ENCODE measurements around the gene TRPC3.

TRPC3 gene

DNA sequence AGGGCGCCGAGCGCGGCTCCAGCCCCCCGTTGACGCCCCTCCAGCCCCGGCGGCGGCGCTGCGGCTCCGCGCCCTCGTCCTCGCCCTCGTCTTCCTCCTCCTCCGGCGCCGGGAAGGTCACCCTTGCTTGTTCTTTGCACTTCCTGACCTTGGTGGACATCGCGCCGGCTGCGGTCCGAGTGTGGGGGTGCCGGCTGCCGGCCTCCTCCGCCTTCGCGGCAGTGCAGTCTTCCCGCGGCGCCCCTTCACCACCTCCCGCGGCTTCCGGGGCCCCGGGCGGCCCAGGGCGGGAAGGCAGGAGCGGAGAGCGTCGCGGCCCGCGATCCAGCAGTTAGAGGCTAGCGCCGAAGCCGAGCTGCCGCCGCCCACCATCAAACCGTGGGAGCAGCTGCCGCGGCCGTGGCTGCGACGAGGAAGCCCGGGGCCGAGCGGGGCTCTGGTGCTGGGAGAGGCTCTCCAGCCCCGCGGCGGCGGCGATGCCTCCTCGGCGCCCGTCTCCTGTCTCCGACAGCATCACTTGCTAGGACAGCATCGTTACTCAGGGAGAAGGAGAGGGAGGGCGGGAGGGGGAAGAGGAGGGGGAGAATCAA lies at the start of gene TRPC3:
Gene TRPC3, minus strand, starts transcription at position 540 of the 590 bp plus-strand sequence. Its CDS starts 380 bp downstream, at position 160.
- Histone ChIP-seq H3K27me3 (replicated peaks; ENCODE audit: control insufficient read depth, insufficient read depth, low read length) (no peaks in the 10 kb centered on the region; the same call in none of the 2 replicates), H3K36me3 (ENCODE audit: control insufficient read depth, insufficient read depth, low read length) (no peaks in the 10 kb centered on the region), H3K4me3 (replicated peaks; ENCODE audit: low read depth, low read length) (peak within 1 kb of the TSS; percentile 60)
- TF ChIP-seq, protein P1, sequence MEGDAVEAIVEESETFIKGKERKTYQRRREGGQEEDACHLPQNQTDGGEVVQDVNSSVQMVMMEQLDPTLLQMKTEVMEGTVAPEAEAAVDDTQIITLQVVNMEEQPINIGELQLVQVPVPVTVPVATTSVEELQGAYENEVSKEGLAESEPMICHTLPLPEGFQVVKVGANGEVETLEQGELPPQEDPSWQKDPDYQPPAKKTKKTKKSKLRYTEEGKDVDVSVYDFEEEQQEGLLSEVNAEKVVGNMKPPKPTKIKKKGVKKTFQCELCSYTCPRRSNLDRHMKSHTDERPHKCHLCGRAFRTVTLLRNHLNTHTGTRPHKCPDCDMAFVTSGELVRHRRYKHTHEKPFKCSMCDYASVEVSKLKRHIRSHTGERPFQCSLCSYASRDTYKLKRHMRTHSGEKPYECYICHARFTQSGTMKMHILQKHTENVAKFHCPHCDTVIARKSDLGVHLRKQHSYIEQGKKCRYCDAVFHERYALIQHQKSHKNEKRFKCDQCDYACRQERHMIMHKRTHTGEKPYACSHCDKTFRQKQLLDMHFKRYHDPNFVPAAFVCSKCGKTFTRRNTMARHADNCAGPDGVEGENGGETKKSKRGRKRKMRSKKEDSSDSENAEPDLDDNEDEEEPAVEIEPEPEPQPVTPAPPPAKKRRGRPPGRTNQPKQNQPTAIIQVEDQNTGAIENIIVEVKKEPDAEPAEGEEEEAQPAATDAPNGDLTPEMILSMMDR (IDR thresholded peaks at IDR 0.05; ENCODE audit: insufficient read depth, low read length, poor library complexity, severe bottlenecking): no peak
- peak; percentile 34 for DNase-seq (ENCODE audit: extremely low read depth, insufficient read length)

DNA sequence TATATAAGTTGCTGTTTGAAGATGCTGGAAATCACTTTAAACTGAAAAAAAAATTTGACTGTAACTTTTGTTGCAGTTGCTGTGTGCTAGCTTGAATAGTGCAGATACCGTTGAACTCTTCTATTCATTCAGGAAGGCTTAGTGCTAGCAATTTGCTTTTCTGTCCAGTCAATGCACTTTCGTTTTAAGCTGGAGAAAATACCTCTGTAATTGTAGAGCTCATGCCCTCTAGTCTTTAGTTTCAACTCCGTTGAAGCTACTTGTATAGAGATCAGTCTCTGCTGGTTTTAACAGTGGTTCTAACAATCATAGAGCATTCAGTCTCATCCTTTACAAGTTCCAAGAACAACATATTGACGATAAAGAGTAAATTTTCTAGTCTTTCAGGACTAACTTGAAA lies 49.0 kb upstream of the TRPC3 start:
- TF ChIP-seq, protein P1 (IDR thresholded peaks at IDR 0.05; ENCODE audit: insufficient read depth, low read length, poor library complexity, severe bottlenecking): no peak
- Histone ChIP-seq H3K27me3 (replicated peaks; ENCODE audit: control insufficient read depth, insufficient read depth, low read length) (no peaks in the 10 kb centered on the region; the same call in none of the 2 replicates), H3K36me3 (ENCODE audit: control insufficient read depth, insufficient read depth, low read length) (no peaks in the 10 kb centered on the region), H3K4me3 (replicated peaks; ENCODE audit: low read depth, low read length) (no peak overlapping the region)
- DNase-seq (ENCODE audit: extremely low read depth, insufficient read length): no peak

GRCh38 chr4:121998024-121998423 lies 46.2 kb upstream of the TRPC3 start:
- no peaks in the 10 kb centered on the region; the same call in 1 of the 2 replicates for H3K27me3 ChIP-seq (replicated peaks; ENCODE audit: control insufficient read depth, insufficient read depth, low read length)
- H3K4me3 ChIP-seq (replicated peaks; ENCODE audit: low read depth, low read length): no peak overlapping the region
- no peaks in the 10 kb centered on the region for H3K36me3 ChIP-seq (ENCODE audit: control insufficient read depth, insufficient read depth, low read length)
- no peak for DNase-seq (ENCODE audit: extremely low read depth, insufficient read length)
- TF ChIP-seq, protein P1 (IDR thresholded peaks at IDR 0.05; ENCODE audit: insufficient read depth, low read length, poor library complexity, severe bottlenecking): no peak

- H3K36me3 ChIP-seq (ENCODE audit: control insufficient read depth, insufficient read depth, low read length): no peaks in the 10 kb centered on the region
- no peaks in the 10 kb centered on the region; the same call in 1 of the 2 replicates for H3K27me3 ChIP-seq (replicated peaks; ENCODE audit: control insufficient read depth, insufficient read depth, low read length)
- TF ChIP-seq, protein P1 (IDR thresholded peaks at IDR 0.05; ENCODE audit: insufficient read depth, low read length, poor library complexity, severe bottlenecking): no peak
- no peak overlapping the region for H3K4me3 ChIP-seq (replicated peaks; ENCODE audit: low read depth, low read length)
- DNase-seq (ENCODE audit: extremely low read depth, insufficient read length): no peak
Measured at GRCh38 chr4:121995790-121996537, 44.1 kb upstream of the TRPC3 start.

GRCh38 chr4:121991968-121992367 lies 40.1 kb upstream of the TRPC3 start:
- TF ChIP-seq, protein P1 (IDR thresholded peaks at IDR 0.05; ENCODE audit: insufficient read depth, low read length, poor library complexity, severe bottlenecking): no peak
- Histone ChIP-seq H3K4me3 (replicated peaks; ENCODE audit: low read depth, low read length) (no peak overlapping the region), H3K36me3 (ENCODE audit: control insufficient read depth, insufficient read depth, low read length) (no peaks in the 10 kb centered on the region), H3K27me3 (replicated peaks; ENCODE audit: control insufficient read depth, insufficient read depth, low read length) (no peaks in the 10 kb centered on the region; the same call in 1 of the 2 replicates)
- DNase-seq (ENCODE audit: extremely low read depth, insufficient read length): no peak
